ENCODE data around the gene SUCO.
A peak's percentile ranks its signal among the peaks of the same experiment; 100 is the strongest.

SUCO gene

GRCh38 chr1:172497230-172497629 is 35.7 kb upstream of the SUCO start:
- TF ChIP-seq CTCF (IDR thresholded peaks at IDR 0.05; ENCODE audit: control insufficient read depth, insufficient read depth, low read depth, low read length, missing control alignments), result no peak
- DNase-seq (ENCODE audit: low read depth), result peak; percentile 7

GRCh38 chr1:172498857-172499256 is 34.1 kb upstream of the SUCO start:
- DNase-seq (ENCODE audit: low read depth), result no peak
- no peak for TF ChIP-seq CTCF (IDR thresholded peaks at IDR 0.05; ENCODE audit: control insufficient read depth, insufficient read depth, low read depth, low read length, missing control alignments)
- no peak overlapping the region for H3K4me3 ChIP-seq (ENCODE audit: control insufficient read depth, low read depth, low read length)

More at GRCh38 chr1:172497230-172497629, 35.7 kb upstream of the SUCO start:
- H3K4me3 ChIP-seq (ENCODE audit: control insufficient read depth, low read depth, low read length), result no peak overlapping the region

GRCh38 chr1:172499636-172500141 is 33.3 kb upstream of the SUCO start:
- no peak for DNase-seq (ENCODE audit: low read depth)
- TF ChIP-seq CTCF (IDR thresholded peaks at IDR 0.05; ENCODE audit: control insufficient read depth, insufficient read depth, low read depth, low read length, missing control alignments), result no peak
- no peak overlapping the region for H3K4me3 ChIP-seq (ENCODE audit: control insufficient read depth, low read depth, low read length)

GRCh38 chr1:172500207-172500606 is 32.7 kb upstream of the SUCO start:
- no peak for TF ChIP-seq CTCF (IDR thresholded peaks at IDR 0.05; ENCODE audit: control insufficient read depth, insufficient read depth, low read depth, low read length, missing control alignments)
- H3K4me3 ChIP-seq (ENCODE audit: control insufficient read depth, low read depth, low read length), result no peak overlapping the region
- DNase-seq (ENCODE audit: low read depth), result no peak

GRCh38 chr1:172507741-172508140 is 25.2 kb upstream of the SUCO start:
- DNase-seq (ENCODE audit: low read depth), result no peak
- no peak for TF ChIP-seq CTCF (IDR thresholded peaks at IDR 0.05; ENCODE audit: control insufficient read depth, insufficient read depth, low read depth, low read length, missing control alignments)
- H3K4me3 ChIP-seq (ENCODE audit: control insufficient read depth, low read depth, low read length), result no peak overlapping the region

GRCh38 chr1:172510479-172510878 is 22.5 kb upstream of the SUCO start:
- no peak for DNase-seq (ENCODE audit: low read depth)
- no peak for TF ChIP-seq CTCF (IDR thresholded peaks at IDR 0.05; ENCODE audit: control insufficient read depth, insufficient read depth, low read depth, low read length, missing control alignments)

GRCh38 chr1:172512591-172512990 is 20.4 kb upstream of the SUCO start:
- no peak for DNase-seq (ENCODE audit: low read depth)
- no peak for TF ChIP-seq CTCF (IDR thresholded peaks at IDR 0.05; ENCODE audit: control insufficient read depth, insufficient read depth, low read depth, low read length, missing control alignments)
- no peak overlapping the region for H3K4me3 ChIP-seq (ENCODE audit: control insufficient read depth, low read depth, low read length)

More at GRCh38 chr1:172510479-172510878, 22.5 kb upstream of the SUCO start:
- no peak overlapping the region for H3K4me3 ChIP-seq (ENCODE audit: control insufficient read depth, low read depth, low read length)
